Calu3 (cell line): ENCODE data around the gene RPRD1A. TPM values are rescaled to one million over a fixed set of nuclear protein-coding genes. Genes with fewer than 3 reads are reported as not detected.

Source experiments
- BruUV-seq: library from RNA; stranded (reverse); fragments of 400-500 nt; replicated peaks from 2 replicates; lab custom pipeline; 2021; lab: Mats Ljungman, UMichigan
- CTCF ChIA-PET: fragments of 300-600 bp; sonication (Branson Sonifier 250); formaldehyde crosslinking; loops from one replicate; lab custom pipeline; 2022; ENCODE audit warnings: antibody characterized with exemption; lab: Charles Lee
- DNase-seq: peaks from one replicate; pipeline ENCODE4 v3.0.0; 2022
- H3K27ac Mint-ChIP-seq: one replicate; pipeline ENCODE4 v1.8.0; 2022; ENCODE audit warnings: mixed read lengths; ENCODE audit not compliant: unreplicated experiment
- H3K27me3 Mint-ChIP-seq: one replicate; pipeline ENCODE4 v1.8.0; 2022; ENCODE audit warnings: mixed read lengths; ENCODE audit not compliant: unreplicated experiment
- H3K36me3 Mint-ChIP-seq: one replicate; pipeline ENCODE4 v1.8.0; 2022; ENCODE audit warnings: mild to moderate bottlenecking, moderate library complexity, mixed read lengths; ENCODE audit not compliant: insufficient read depth, unreplicated experiment
- H3K4me1 Mint-ChIP-seq: one replicate; pipeline ENCODE4 v1.8.0; 2022; ENCODE audit warnings: mild to moderate bottlenecking, low read depth, mixed read lengths; ENCODE audit not compliant: unreplicated experiment
- H3K4me3 Mint-ChIP-seq: one replicate; pipeline ENCODE4 v1.8.0; 2022; ENCODE audit warnings: mild to moderate bottlenecking, low read depth, moderate library complexity, mixed read lengths; ENCODE audit not compliant: unreplicated experiment
- H3K9me3 Mint-ChIP-seq: one replicate; pipeline ENCODE4 v1.8.0; 2022; ENCODE audit warnings: low read depth, mixed read lengths; ENCODE audit not compliant: unreplicated experiment
- CTCF ChIP-seq: fragments of 200-600 bp; IDR thresholded peaks from one replicate; pipeline ENCODE4 v1.8.0; 2022; ENCODE audit warnings: antibody characterized with exemption; ENCODE audit not compliant: unreplicated experiment
- intact Hi-C: fragments of 100-400 bp; cut with micrococcal nuclease; formaldehyde crosslinking; loops from one replicate; pipeline ENCODE4 v1.10.0; 2022; ENCODE audit not compliant: unreplicated experiment
- total RNA-seq: library from RNA; stranded (reverse); gene quantifications from 2 replicates; pipeline ENCODE4 v1.2.3, GENCODE V29; 2022

The RPRD1A gene
- total RNA-seq, 1 experiment from 2014 or later: 68.8 TPM

DNA sequence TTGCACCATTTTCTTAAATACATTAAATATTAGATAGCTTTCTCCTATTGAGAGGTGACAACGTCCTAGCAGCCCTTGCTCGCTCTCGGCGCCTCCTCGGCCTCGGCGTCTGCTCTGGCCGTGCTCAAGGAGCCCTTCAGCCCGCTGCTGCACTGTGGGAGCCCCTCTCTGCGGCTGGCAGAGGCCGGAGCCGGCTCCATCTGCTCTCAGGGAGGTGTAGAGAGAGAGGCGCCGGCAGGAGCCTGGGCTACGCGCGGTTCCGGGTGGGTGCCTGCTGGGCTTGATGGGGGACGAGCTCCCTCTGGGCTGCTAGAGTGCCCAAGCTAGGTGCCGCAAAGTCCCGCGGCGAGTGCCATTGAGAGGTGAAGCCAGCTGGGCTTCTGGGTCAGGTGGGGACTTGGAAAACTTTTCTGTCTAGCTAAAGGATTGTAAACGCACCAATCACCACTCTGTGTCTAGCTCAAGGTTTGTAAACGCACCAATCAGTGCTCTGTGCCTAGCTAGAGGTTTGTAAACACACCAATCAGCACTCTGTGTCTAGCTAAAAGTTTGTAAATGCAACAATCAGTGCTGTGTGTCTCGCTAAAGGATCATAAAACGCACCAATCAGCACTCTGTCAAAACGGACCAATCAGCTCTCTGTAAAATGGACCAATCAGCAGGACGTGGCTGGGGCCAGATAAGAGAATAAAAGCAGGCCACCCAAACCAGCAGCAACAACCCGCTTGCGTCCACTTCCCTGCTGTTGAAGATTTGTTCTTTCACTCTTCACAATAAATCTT, 3.1 kb downstream of the RPRD1A start:
- H3K9me3 Mint-ChIP-seq: no peaks in the 10 kb centered on the region
- no peak for DNase-seq
- BruUV-seq: no TSS peak
- no peaks in the 10 kb centered on the region for H3K27me3 Mint-ChIP-seq
- no peak overlapping the region for H3K27ac Mint-ChIP-seq
- H3K4me3 Mint-ChIP-seq: no peak overlapping the region
- intact Hi-C loops: no loop called here
- H3K36me3 Mint-ChIP-seq: peaks cover 21% of the 10 kb centered on the region
- no peak for TF ChIP-seq CTCF
- H3K4me1 Mint-ChIP-seq: peaks cover 17% of the 10 kb centered on the region
- CTCF ChIA-PET: no interaction called here

- intact Hi-C loops: no loop called here
- Mint-ChIP-seq H3K4me3 (no peak overlapping the region), H3K36me3 (no peaks in the 10 kb centered on the region), H3K9me3 (peaks cover 1% of the 10 kb centered on the region), H3K4me1 (peaks cover 9% of the 10 kb centered on the region), H3K27ac (no peak overlapping the region), H3K27me3 (no peaks in the 10 kb centered on the region)
- CTCF ChIA-PET: interaction anchor here (0.6 kb wide), 1 partner anchor 87 kb away, joined by 3 read pairs; no protein-coding TSS in a partner anchor
- BruUV-seq: no TSS peak
- DNase-seq: no peak
- no peak for TF ChIP-seq CTCF
These were observed 8.7 kb downstream of the RPRD1A start for GRCh38 chr18:36058674-36059073.

- no peak for TF ChIP-seq CTCF
- no peak for DNase-seq
- peaks cover 9% of the 10 kb centered on the region for H3K9me3 Mint-ChIP-seq
- intact Hi-C loops: no loop called here
- CTCF ChIA-PET: interaction anchor here (0.9 kb wide), 1 partner anchor 9 kb away, joined by 3 read pairs; no protein-coding TSS in a partner anchor
- no peak overlapping the region for H3K4me3 Mint-ChIP-seq
- H3K27me3 Mint-ChIP-seq: no peaks in the 10 kb centered on the region
- no peaks in the 10 kb centered on the region for H3K36me3 Mint-ChIP-seq
- BruUV-seq: no TSS peak
- no peak overlapping the region for H3K27ac Mint-ChIP-seq
- peaks cover 9% of the 10 kb centered on the region for H3K4me1 Mint-ChIP-seq
These were observed 15.6 kb downstream of the RPRD1A start for GRCh38 chr18:36051760-36052159.

DNA sequence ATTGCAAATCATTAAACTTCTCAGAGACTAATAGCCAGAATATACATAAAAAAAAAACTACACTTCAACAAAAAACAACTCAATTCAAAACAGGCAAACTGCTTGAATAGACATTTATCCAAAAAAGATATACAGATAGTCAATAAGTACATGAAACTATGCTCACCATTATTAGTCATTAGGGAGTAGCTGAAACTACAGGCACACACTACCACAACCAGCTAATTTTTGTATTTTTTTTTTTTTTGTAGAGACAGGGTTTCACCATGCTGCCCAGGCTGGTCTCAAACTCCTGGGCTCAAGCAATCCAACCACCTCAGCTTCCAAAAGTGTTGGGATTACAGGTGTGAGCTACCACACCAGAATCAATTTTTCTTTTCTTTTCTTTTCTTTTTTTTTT, 16.9 kb downstream of the RPRD1A start:
- no peak for DNase-seq
- no peak overlapping the region for H3K4me3 Mint-ChIP-seq
- intact Hi-C loops: no loop called here
- H3K9me3 Mint-ChIP-seq: peaks cover 9% of the 10 kb centered on the region
- no peak overlapping the region for H3K27ac Mint-ChIP-seq
- peaks cover 22% of the 10 kb centered on the region for H3K4me1 Mint-ChIP-seq
- no peaks in the 10 kb centered on the region for H3K36me3 Mint-ChIP-seq
- no TSS peak for BruUV-seq
- TF ChIP-seq CTCF: no peak
- CTCF ChIA-PET: no interaction called here
- no peaks in the 10 kb centered on the region for H3K27me3 Mint-ChIP-seq
